ENCODE measurements around the gene FHIT.

DNA sequence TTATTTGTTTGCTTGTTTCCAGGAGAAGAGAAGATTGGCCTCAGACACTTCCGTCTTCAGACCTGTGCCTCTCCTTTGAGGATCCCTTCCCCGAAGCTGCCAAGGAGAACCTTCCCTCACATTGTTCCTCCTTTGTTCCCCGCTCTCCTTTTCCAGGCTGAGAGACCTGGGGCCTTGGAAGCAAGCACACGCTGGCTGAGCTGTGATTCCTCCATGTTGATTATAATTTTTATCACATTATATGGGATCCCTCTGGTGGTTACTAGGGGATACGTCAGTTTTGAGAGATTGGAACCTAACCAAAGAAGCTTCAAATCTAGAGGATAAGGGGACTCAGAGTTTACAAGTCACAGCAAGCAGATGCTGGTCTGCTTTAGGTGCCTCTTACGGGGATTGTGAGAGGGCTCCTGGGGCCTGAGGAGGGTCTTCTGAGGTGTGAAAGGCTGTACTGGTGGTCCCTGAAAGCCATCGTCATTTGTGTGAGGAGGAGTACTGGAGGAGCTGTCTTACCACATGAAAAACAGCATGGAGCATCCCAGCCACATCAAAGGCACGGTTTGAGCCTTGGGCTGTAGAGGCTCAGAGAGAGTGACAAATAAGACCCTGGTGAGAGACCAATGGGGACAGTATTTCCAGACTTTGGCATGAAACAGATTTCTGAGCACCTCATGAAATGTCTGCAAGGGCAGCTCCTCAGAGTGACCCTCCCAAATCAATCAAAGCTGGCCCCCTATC, 1441.4 kb downstream of the FHIT start:
- TF ChIP-seq, protein P1, sequence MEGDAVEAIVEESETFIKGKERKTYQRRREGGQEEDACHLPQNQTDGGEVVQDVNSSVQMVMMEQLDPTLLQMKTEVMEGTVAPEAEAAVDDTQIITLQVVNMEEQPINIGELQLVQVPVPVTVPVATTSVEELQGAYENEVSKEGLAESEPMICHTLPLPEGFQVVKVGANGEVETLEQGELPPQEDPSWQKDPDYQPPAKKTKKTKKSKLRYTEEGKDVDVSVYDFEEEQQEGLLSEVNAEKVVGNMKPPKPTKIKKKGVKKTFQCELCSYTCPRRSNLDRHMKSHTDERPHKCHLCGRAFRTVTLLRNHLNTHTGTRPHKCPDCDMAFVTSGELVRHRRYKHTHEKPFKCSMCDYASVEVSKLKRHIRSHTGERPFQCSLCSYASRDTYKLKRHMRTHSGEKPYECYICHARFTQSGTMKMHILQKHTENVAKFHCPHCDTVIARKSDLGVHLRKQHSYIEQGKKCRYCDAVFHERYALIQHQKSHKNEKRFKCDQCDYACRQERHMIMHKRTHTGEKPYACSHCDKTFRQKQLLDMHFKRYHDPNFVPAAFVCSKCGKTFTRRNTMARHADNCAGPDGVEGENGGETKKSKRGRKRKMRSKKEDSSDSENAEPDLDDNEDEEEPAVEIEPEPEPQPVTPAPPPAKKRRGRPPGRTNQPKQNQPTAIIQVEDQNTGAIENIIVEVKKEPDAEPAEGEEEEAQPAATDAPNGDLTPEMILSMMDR (IDR thresholded peaks at IDR 0.05), result peak in 4 of 6 experiments; percentile 24 to 57 (median 44)
- TF ChIP-seq POLR2A (IDR thresholded peaks at IDR 0.05), result no peak

Measured in Peyer's patch (tissue), 4 donors.